ENCODE measurements around the gene FBN1. TPM values are rescaled to one million over a fixed set of nuclear protein-coding genes. Genes with fewer than 3 reads are reported as not detected.

The FBN1 gene
- polyA plus RNA-seq, 1 experiment, result 565 TPM

DNA sequence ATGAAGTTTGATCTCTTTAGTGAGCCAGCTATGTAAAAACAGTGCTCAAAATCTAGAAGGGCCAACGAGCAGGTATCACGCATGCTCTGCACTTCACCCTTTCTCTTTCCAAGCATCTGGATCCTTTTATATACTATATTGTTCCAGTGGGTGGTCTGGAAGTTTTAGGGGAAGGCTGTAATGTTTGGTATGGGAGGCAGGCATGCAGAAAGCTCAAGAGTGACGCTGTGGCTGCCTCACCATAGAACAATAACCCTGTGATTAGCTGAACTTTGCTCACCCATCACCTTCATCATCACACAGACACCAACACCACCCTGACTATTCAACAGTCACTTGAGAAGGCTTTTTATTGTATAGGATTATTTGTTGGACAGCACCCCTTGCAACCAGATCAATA is 81.6 kb downstream of the FBN1 start:
- H3K4me3 ChIP-seq (ENCODE audit: low read depth, low read length), result no peak overlapping the region
- no peaks in the 10 kb centered on the region for H3K36me3 ChIP-seq (ENCODE audit: control insufficient read depth, insufficient read depth, low read length)
- H3K27me3 ChIP-seq (ENCODE audit: control insufficient read depth, insufficient read depth, low read length), result no peaks in the 10 kb centered on the region
- ChIA-PET CTCF (interaction anchor here (1.0 kb wide), 1 partner anchor 25 kb away, joined by 3 read pairs; no protein-coding TSS in a partner anchor), POLR2A (no interaction called here)
- TF ChIP-seq, protein P1, sequence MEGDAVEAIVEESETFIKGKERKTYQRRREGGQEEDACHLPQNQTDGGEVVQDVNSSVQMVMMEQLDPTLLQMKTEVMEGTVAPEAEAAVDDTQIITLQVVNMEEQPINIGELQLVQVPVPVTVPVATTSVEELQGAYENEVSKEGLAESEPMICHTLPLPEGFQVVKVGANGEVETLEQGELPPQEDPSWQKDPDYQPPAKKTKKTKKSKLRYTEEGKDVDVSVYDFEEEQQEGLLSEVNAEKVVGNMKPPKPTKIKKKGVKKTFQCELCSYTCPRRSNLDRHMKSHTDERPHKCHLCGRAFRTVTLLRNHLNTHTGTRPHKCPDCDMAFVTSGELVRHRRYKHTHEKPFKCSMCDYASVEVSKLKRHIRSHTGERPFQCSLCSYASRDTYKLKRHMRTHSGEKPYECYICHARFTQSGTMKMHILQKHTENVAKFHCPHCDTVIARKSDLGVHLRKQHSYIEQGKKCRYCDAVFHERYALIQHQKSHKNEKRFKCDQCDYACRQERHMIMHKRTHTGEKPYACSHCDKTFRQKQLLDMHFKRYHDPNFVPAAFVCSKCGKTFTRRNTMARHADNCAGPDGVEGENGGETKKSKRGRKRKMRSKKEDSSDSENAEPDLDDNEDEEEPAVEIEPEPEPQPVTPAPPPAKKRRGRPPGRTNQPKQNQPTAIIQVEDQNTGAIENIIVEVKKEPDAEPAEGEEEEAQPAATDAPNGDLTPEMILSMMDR (IDR thresholded peaks at IDR 0.05; ENCODE audit: insufficient read depth, low read depth, low read length), result no peak
- DNase-seq (ENCODE audit: low read depth), result no peak

DNA sequence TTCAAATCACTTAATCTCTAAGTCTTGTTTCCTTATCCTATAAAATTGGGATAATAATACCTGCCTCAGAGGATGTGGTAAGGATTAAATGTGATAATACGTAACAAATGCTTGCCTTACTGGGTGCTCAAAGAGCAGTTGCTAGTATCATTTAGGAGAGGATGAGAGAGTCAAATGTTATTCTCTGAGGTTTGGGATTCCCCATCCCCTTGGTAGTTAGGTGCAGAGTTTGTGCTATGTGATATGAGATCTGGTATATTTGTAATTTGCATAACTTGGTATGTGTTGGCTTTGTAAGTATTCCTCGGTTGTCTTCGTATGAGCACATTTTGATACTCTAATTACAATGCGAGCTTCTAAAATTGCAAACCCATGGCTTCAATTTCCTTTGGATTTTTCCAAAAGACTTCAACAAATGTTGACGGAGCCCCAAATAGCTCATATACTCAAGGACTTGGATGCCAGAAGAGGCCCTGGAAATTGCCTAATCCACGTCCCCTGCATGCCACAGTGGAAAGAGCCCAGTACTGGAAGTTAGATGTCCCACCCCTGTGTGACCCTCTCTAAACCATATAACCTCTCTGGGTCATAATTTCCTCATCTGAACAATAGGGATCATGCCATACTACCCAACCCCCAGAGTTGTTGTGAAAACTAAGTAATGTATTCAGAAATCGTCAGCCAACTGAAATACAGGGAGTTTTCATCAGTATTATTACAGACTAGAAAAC is 85.0 kb downstream of the FBN1 start:
- H3K36me3 ChIP-seq (ENCODE audit: control insufficient read depth, insufficient read depth, low read length), result no peaks in the 10 kb centered on the region
- no peaks in the 10 kb centered on the region for H3K27me3 ChIP-seq (ENCODE audit: control insufficient read depth, insufficient read depth, low read length)
- ChIA-PET CTCF (no interaction called here), POLR2A (no interaction called here)
- no peak overlapping the region for H3K4me3 ChIP-seq (ENCODE audit: low read depth, low read length)
- DNase-seq (ENCODE audit: low read depth), result no peak
- TF ChIP-seq, protein P1 (IDR thresholded peaks at IDR 0.05; ENCODE audit: insufficient read depth, low read depth, low read length), result no peak

- no peaks in the 10 kb centered on the region for H3K36me3 ChIP-seq (ENCODE audit: control insufficient read depth, insufficient read depth, low read length)
- TF ChIP-seq, protein P1 (IDR thresholded peaks at IDR 0.05; ENCODE audit: insufficient read depth, low read depth, low read length), result no peak
- H3K4me3 ChIP-seq (ENCODE audit: low read depth, low read length), result no peak overlapping the region
- ChIA-PET POLR2A (interaction anchor here (0.9 kb wide), 1 partner anchor 44 kb away, joined by 3 read pairs; no protein-coding TSS in a partner anchor), CTCF (interaction anchor here (1.4 kb wide), 1 partner anchor 17 kb away, joined by 5 read pairs; no protein-coding TSS in a partner anchor)
- DNase-seq (ENCODE audit: low read depth), result no peak
- H3K27me3 ChIP-seq (ENCODE audit: control insufficient read depth, insufficient read depth, low read length), result no peaks in the 10 kb centered on the region
These were observed 86.2 kb downstream of the FBN1 start for GRCh38 chr15:48559285-48559684.

- Histone ChIP-seq H3K36me3 (ENCODE audit: control insufficient read depth, insufficient read depth, low read length) (no peaks in the 10 kb centered on the region), H3K4me3 (ENCODE audit: low read depth, low read length) (no peak overlapping the region), H3K27me3 (ENCODE audit: control insufficient read depth, insufficient read depth, low read length) (no peaks in the 10 kb centered on the region)
- POLR2A ChIA-PET, result no interaction called here
- no peak for DNase-seq (ENCODE audit: low read depth)
- TF ChIP-seq, protein P1 (IDR thresholded peaks at IDR 0.05; ENCODE audit: insufficient read depth, low read depth, low read length), result no peak
- CTCF ChIA-PET, result interaction anchor here (0.6 to 1.4 kb wide), 4 partner anchors 11 to 175 kb away, joined by 3 to 5 read pairs (median 3); no protein-coding TSS in a partner anchor
These were observed 87.3 kb downstream of the FBN1 start for GRCh38 chr15:48558226-48558625.

GRCh38 chr15:48557335-48557734 is 88.2 kb downstream of the FBN1 start:
- CTCF ChIA-PET, result interaction anchor here (0.9 to 2.1 kb wide), 3 partner anchors 14 to 62 kb away, joined by 3 to 4 read pairs (median 3); no protein-coding TSS in a partner anchor
- TF ChIP-seq, protein P1 (IDR thresholded peaks at IDR 0.05; ENCODE audit: insufficient read depth, low read depth, low read length), result no peak
- Histone ChIP-seq H3K4me3 (ENCODE audit: low read depth, low read length) (no peak overlapping the region), H3K27me3 (ENCODE audit: control insufficient read depth, insufficient read depth, low read length) (no peaks in the 10 kb centered on the region), H3K36me3 (ENCODE audit: control insufficient read depth, insufficient read depth, low read length) (no peaks in the 10 kb centered on the region)
- DNase-seq (ENCODE audit: low read depth), result no peak
- POLR2A ChIA-PET, result no interaction called here
